Measurements from ENCODE around the gene DDX5. TPM values are rescaled to one million over a fixed set of nuclear protein-coding genes. Genes with fewer than 3 reads are reported as not detected.

Gene DDX5
- total and polyA plus RNA-seq, 7 experiments from 2014 or later, result 781 to 2,704 (median 1,624) TPM

DNA sequence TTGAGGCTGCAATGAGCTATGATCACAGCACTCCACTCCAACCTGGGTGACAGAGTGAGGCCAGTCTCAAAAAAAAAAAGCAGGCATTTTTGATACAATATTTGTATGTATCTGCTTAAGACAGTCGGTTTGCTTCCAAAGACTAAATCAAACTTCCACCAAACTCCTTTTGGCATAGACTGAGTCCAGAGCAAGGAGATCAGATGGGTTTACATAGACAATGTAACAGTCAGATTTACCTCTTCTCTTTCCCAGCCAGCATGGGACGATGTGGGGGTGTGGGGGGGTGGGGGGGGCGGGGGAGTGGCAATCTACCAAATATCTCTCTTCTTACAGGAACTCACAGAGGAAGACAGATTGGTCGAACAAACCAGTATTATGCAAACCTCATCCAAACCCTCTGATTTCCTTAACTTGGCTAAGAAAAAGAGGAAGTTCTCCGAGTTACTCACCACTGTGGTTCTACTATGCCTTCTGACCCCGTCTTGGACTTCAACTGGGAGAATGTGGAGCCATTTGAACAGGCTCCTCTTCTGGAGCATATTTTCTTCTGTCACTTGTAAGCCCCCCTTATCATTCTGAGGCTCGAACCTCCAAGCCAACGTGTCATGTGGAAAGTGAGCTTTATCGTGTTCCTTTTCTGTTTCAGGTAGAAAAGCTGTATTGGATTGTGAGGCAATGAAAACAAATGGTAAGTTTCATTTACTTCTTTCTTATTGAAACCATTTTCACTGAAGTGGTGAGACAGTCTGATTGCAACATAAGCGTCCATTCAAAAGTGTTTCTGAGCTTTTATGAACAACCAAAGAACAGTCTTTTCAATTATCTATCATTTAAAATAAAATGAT is 57.2 kb downstream of the DDX5 start, which contains the start of gene MILR1:
MILR1 (plus strand) TSS at position 451 of the 848 bp plus-strand sequence; CDS start at position 505, 54 bp downstream.
- no peaks in the 10 kb centered on the region for H3K36me3 Mint-ChIP-seq
- H3K27ac Mint-ChIP-seq, result peak within 1 kb of the TSS in 8 of 9 donors; percentile 21 to 92 (median 58)
- H3K27ac ChIP-seq (ENCODE audit: low read depth, low read length), result no peak within 1 kb of the TSS
- H3K27me3 Mint-ChIP-seq, result peaks cover 0 to 2% (median 0%) of the 10 kb centered on the region in 5 donors
- ATAC-seq (peak; percentile 93), DNase-seq (no peak)
- no peaks in the 10 kb centered on the region for H3K9me3 ChIP-seq (ENCODE audit: control insufficient read depth in 2 of 3, low read length in 3 of 3)
- no peak within 1 kb of the TSS for H3K4me3 ChIP-seq (ENCODE audit: low read length)
- H3K4me3 Mint-ChIP-seq, result peak within 1 kb of the TSS in 6 of 10 donors; percentile 36 to 73 (median 60)
- intact Hi-C loops (cut with micrococcal nuclease), result no loop called here
- H3K27me3 ChIP-seq (ENCODE audit: control insufficient read depth in 2 of 2, insufficient read depth in 2 of 2, low read length in 2 of 2), result no peaks in the 10 kb centered on the region
- no peaks in the 10 kb centered on the region for H3K4me1 ChIP-seq (ENCODE audit: control insufficient read depth in 2 of 2, insufficient read depth in 2 of 2, low read length in 2 of 2)
- H3K4me1 Mint-ChIP-seq, result peaks cover 5 to 25% (median 9%) of the 10 kb centered on the region in 7 donors
- POLR2A ChIA-PET, result interaction anchor here (1.3 to 1.6 kb wide), 3 partner anchors 42 to 56 kb away, joined by 3 to 7 read pairs (median 5); no protein-coding TSS in a partner anchor
- no peaks in the 10 kb centered on the region for H3K9me3 Mint-ChIP-seq
- H3K36me3 ChIP-seq (ENCODE audit: control insufficient read depth in 2 of 3, insufficient read depth in 3 of 3, low read length in 3 of 3), result no peaks in the 10 kb centered on the region
- CTCF ChIA-PET, result interaction anchor here (0.5 to 1.5 kb wide), 3 partner anchors 27 to 281 kb away, joined by 3 to 4 read pairs (median 4); no protein-coding TSS in a partner anchor

Small RNAs within 50 kb of the gene (microRNA-seq; reads per million reads assigned to microRNA genes)
- gene MIR3064 (ENCODE audit: borderline microRNAs expressed) (4.7 reads per million), gene MIR5047 (ENCODE audit: borderline microRNAs expressed) (not detected)

Other genes starting within 250 kb of the DDX5 start
- gene TEX2, start 243.0 kb downstream of the DDX5 start, total RNA-seq, result 10 to 100 TPM; 14.1 to 24.2 (median 14.4) TPM
- 10 to 100 TPM in 1 of 2 donors, 1 to 10 TPM in 1; 7.9 to 14.8 TPM for gene TEX2, start 243.0 kb downstream of the DDX5 start, polyA plus RNA-seq
- gene PECAM1, start 115.4 kb downstream of the DDX5 start, total RNA-seq, result 100 to 1,000 TPM in 1 of 5 experiments, 10 to 100 TPM in 4; 10.0 to 224 (median 60.1) TPM
- gene PECAM1, start 115.4 kb downstream of the DDX5 start, polyA plus RNA-seq, result 100 to 1,000 TPM in 1 of 2 donors, 10 to 100 TPM in 1; 91.1 to 180 TPM
- gene MILR1, start 57.2 kb downstream of the DDX5 start, total RNA-seq, result 10 to 100 TPM in 1 of 5 experiments, 1 to 10 TPM in 4; 1.1 to 17.9 (median 1.6) TPM
- gene MILR1, start 57.2 kb downstream of the DDX5 start, polyA plus RNA-seq, result not detected
- 10 to 100 TPM; 34.5 to 69.6 (median 41.9) TPM for gene POLG2, start 9.2 kb downstream of the DDX5 start, total RNA-seq
- 1 to 10 TPM; 7.4 to 8.2 TPM for gene POLG2, start 9.2 kb downstream of the DDX5 start, polyA plus RNA-seq
- 100 to 1,000 TPM in 4 of 5 experiments, 10 to 100 TPM in 1; 46.7 to 192 (median 115) TPM for gene CEP95, start 688 bp upstream of the DDX5 start, total RNA-seq
- 10 to 100 TPM; 11.3 to 16.6 TPM for gene CEP95, start 688 bp upstream of the DDX5 start, polyA plus RNA-seq
- gene SMURF2, start 156.0 kb upstream of the DDX5 start, total RNA-seq, result 10 to 100 TPM; 17.0 to 35.7 (median 32.1) TPM
- gene SMURF2, start 156.0 kb upstream of the DDX5 start, polyA plus RNA-seq, result 1 to 10 TPM; 8.8 to 9.6 TPM